Sigmoid colon (tissue), 4 donors: Measurements from ENCODE around the gene PDGFRB.

Source experiments
- EP300 ChIP-seq, 4 donors: sonication (generic); formaldehyde crosslinking; IDR thresholded peaks; one replicate each; pipeline ENCODE4 v1.6.1; 2017; ENCODE audit warnings: antibody characterized with exemption in 4 of 4
- POLR2A ChIP-seq, 2 donors: fragments of 450-650 bp; IDR thresholded peaks; one replicate each; pipeline ENCODE4 v1.6.1; 2016; ENCODE audit warnings: antibody characterized with exemption in 2 of 2, mild to moderate bottlenecking in 2 of 2, moderate library complexity in 2 of 2
- POLR2AphosphoS5 ChIP-seq, 4 donors: sonication (generic); formaldehyde crosslinking; IDR thresholded peaks; one replicate each; pipeline ENCODE4 v1.6.1; 2017; ENCODE audit warnings: antibody characterized with exemption in 4 of 4
- TF ChIP-seq, protein P1 (sequence below), 4 experiments: fragments of 450-650 bp in 3 of 4; fragments of 200-600 bp in 1 of 4; IDR thresholded peaks; one replicate each; pipeline ENCODE4 v1.5.1; 2016 to 2019; ENCODE audit warnings: antibody characterized with exemption in 4 of 4, mild to moderate bottlenecking in 3 of 4, moderate library complexity in 2 of 4

GRCh38 chr5:150120617-150121447 lies 34.8 kb downstream of the PDGFRB start:
- TF ChIP-seq, protein P1, sequence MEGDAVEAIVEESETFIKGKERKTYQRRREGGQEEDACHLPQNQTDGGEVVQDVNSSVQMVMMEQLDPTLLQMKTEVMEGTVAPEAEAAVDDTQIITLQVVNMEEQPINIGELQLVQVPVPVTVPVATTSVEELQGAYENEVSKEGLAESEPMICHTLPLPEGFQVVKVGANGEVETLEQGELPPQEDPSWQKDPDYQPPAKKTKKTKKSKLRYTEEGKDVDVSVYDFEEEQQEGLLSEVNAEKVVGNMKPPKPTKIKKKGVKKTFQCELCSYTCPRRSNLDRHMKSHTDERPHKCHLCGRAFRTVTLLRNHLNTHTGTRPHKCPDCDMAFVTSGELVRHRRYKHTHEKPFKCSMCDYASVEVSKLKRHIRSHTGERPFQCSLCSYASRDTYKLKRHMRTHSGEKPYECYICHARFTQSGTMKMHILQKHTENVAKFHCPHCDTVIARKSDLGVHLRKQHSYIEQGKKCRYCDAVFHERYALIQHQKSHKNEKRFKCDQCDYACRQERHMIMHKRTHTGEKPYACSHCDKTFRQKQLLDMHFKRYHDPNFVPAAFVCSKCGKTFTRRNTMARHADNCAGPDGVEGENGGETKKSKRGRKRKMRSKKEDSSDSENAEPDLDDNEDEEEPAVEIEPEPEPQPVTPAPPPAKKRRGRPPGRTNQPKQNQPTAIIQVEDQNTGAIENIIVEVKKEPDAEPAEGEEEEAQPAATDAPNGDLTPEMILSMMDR (IDR thresholded peaks at IDR 0.05) = no peak
- no peak for TF ChIP-seq POLR2A (IDR thresholded peaks at IDR 0.05)
- no peak for TF ChIP-seq POLR2AphosphoS5 (IDR thresholded peaks at IDR 0.05)
- TF ChIP-seq EP300 (IDR thresholded peaks at IDR 0.05) = no peak
